ENCODE measurements around the gene ADAM22. TPM values are rescaled to one million over a fixed set of nuclear protein-coding genes. Genes with fewer than 3 reads are reported as not detected.
"Not testable (repeated sequence)": the region's sequence is repeated elsewhere in the genome, so short reads cannot be mapped to it uniquely, and the experiment has no call there.

ADAM22 gene, protein sequence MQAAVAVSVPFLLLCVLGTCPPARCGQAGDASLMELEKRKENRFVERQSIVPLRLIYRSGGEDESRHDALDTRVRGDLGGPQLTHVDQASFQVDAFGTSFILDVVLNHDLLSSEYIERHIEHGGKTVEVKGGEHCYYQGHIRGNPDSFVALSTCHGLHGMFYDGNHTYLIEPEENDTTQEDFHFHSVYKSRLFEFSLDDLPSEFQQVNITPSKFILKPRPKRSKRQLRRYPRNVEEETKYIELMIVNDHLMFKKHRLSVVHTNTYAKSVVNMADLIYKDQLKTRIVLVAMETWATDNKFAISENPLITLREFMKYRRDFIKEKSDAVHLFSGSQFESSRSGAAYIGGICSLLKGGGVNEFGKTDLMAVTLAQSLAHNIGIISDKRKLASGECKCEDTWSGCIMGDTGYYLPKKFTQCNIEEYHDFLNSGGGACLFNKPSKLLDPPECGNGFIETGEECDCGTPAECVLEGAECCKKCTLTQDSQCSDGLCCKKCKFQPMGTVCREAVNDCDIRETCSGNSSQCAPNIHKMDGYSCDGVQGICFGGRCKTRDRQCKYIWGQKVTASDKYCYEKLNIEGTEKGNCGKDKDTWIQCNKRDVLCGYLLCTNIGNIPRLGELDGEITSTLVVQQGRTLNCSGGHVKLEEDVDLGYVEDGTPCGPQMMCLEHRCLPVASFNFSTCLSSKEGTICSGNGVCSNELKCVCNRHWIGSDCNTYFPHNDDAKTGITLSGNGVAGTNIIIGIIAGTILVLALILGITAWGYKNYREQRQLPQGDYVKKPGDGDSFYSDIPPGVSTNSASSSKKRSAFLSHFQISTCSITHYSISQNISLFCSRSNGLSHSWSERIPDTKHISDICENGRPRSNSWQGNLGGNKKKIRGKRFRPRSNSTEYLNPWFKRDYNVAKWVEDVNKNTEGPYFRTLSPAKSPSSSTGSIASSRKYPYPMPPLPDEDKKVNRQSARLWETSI
- 2.1 and 4.8 TPM in 2 replicates for total RNA-seq (2014; rRNA removed; shearing (Covaris generic))

DNA sequence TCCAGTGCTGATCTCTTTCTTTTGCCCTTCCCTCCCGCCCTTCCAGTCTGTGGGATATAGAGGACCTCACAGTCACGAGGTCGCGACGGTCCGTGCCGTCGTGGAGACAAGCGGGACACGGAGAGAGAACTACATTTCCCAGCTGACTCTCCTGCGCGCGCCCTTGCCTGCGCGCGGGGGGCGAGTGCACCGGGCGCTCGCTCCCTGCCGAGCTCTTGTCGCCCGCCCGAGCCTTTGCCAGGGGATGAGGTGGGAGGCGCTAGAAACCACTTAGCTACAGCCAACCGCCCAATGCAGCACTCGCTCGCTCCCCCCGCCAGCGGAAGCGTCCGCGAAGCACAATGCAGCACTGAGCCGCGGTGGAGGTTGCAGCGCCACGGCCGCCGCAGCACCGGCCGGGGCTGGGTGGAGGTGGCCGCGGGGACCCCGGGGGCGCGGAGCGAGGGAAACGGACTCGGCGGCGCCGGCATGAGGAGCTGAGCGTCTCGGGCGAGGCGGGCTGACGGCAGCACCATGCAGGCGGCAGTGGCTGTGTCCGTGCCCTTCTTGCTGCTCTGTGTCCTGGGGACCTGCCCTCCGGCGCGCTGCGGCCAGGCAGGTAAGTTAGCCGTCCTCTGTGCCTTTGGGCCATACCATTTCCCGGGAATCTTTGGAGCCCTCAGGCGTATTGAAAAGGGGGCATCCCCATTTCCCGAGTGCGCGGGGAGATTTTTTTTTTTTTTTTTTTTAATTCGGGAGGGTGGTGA, at the start of gene ADAM22:
ADAM22 (plus strand) TSS at position 299 of the 746 bp plus-strand sequence; CDS start at position 514, 215 bp downstream.
- Histone ChIP-seq H3K27me3 (ENCODE audit: control insufficient read depth, insufficient read depth, low read length) (peaks cover 14% of the 10 kb centered on the region), H3K36me3 (replicated peaks; ENCODE audit: control insufficient read depth, insufficient read depth, low read length) (no peaks in the 10 kb centered on the region)

DNA sequence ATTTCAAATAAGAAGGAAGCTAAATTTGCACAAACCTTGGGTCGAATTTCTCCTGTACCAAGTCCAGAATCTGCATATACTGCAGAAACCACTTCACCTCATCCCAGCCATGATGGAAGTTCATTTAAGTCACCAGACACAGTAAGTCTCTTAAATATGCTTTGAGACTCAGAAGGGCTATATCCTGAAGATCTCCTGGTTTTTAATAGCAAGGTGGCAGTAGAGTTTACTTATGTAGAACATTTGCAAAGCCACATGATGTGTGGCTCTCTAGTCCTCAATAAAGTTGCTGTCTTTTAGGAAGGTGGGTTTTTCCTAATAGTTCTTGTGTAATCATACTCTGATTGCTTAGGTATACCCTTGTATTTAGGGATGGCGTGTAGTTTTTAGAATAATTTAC, 49.0 kb upstream of the ADAM22 start:
- Histone ChIP-seq H3K27me3 (ENCODE audit: control insufficient read depth, insufficient read depth, low read length) (no peaks in the 10 kb centered on the region), H3K4me3 (ENCODE audit: insufficient read depth, low read depth, low read length) (no peak overlapping the region), H3K36me3 (replicated peaks; ENCODE audit: control insufficient read depth, insufficient read depth, low read length) (peaks cover 8% of the 10 kb centered on the region)
- no peak for DNase-seq

More for the DNA sequence above, at the start of gene ADAM22:
- DNase-seq: peak; percentile 89
- H3K4me3 ChIP-seq (ENCODE audit: insufficient read depth, low read depth, low read length): peak within 1 kb of the TSS; percentile 86

DNA sequence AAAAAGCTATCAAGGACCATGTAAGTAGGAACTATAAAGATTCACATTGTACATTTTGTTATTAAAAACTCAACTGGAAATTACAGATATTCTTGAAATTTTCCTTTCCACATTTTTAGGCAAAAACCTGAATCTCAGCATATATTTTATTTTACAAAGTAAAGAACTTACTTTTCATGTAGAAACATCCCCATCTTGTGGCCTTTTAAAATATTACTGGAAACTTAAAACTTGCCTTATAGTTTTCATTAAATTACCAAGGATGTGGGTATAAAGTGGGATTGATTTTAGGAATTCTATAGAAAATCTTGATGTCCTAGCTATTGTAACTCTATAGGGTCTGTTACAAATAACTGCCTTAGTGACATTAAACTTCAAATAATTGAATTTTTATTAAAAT, 47.2 kb upstream of the ADAM22 start:
- Histone ChIP-seq H3K36me3 (replicated peaks; ENCODE audit: control insufficient read depth, insufficient read depth, low read length) (peaks cover 8% of the 10 kb centered on the region), H3K27me3 (ENCODE audit: control insufficient read depth, insufficient read depth, low read length) (no peaks in the 10 kb centered on the region), H3K4me3 (ENCODE audit: insufficient read depth, low read depth, low read length) (no peak overlapping the region)
- DNase-seq: no peak

DNA sequence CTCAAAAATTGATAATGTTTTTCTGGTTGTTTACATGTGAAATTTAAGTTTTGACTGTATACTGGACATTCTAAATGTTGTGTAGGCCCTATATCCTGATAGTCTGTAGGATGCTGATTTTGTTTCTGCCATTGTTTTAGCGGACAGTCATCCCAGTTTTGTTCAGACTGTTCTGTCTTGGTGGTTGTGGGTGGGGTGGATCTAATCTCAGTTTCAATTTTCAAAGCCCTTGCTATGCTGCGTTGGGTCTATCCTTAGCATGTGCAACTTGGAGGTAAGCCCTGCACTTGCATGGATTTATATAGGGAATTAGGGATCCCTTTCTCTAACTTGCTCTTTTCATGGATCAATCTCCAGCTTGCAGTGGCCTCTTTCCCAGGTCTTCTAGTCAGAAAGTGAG, 38.7 kb upstream of the ADAM22 start:
- peaks cover 4% of the 10 kb centered on the region for H3K36me3 ChIP-seq (replicated peaks; ENCODE audit: control insufficient read depth, insufficient read depth, low read length)
- H3K27me3 ChIP-seq (ENCODE audit: control insufficient read depth, insufficient read depth, low read length): no peaks in the 10 kb centered on the region
- H3K4me3 ChIP-seq (ENCODE audit: insufficient read depth, low read depth, low read length): no peak overlapping the region
- DNase-seq: no peak

DNA sequence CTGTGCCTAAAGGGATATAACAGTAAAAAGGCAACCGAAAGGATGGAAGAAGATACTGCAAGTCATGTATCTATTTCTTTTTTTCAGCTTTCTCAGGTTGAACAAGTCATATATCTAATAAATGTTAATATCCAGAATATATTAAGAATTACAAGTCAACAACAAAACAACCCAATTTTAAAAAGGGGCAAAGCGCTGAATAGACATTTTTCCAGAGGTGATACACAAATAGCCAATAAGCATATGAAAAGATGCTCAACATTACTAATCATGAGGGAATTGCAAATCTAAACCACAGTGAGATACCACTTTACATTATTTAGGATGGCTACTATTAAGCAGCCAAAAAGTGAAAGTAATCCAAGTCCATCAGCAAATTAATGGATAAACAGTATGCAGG, 34.8 kb upstream of the ADAM22 start:
- H3K4me3 ChIP-seq (ENCODE audit: insufficient read depth, low read depth, low read length): no peak overlapping the region
- no peaks in the 10 kb centered on the region for H3K27me3 ChIP-seq (ENCODE audit: control insufficient read depth, insufficient read depth, low read length)
- peaks cover 7% of the 10 kb centered on the region for H3K36me3 ChIP-seq (replicated peaks; ENCODE audit: control insufficient read depth, insufficient read depth, low read length)
- DNase-seq: no peak

DNA sequence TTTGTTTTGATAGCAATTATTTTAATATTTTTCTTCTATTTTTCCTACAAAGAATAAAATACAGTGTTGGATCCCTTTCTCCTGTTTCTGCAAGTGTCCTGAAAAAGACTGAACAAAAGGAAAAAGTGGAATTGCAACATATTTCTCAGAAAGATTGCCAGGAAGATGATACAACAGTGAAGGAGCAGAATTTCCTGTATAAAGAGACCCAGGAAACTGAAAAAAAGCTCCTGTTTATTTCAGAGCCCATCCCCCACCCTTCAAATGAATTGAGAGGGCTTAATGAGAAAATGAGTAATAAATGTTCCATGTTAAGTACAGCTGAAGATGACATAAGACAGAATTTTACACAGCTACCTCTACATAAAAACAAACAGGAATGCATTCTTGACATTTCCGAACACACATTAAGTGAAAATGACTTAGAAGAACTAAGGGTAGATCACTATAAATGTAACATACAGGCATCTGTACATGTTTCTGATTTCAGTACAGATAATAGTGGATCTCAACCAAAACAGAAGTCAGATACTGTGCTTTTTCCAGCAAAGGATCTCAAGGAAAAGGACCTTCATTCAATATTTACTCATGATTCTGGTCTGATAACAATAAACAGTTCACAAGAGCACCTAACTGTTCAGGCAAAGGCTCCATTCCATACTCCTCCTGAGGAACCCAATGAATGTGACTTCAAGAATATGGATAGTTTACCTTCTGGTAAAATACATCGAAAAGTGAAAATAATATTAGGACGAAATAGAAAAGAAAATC, 26.7 kb upstream of the ADAM22 start:
- H3K4me3 ChIP-seq (ENCODE audit: insufficient read depth, low read depth, low read length); H3K36me3 ChIP-seq (replicated peaks; ENCODE audit: control insufficient read depth, insufficient read depth, low read length); H3K27me3 ChIP-seq (ENCODE audit: control insufficient read depth, insufficient read depth, low read length); DNase-seq: not testable (repeated sequence)

DNA sequence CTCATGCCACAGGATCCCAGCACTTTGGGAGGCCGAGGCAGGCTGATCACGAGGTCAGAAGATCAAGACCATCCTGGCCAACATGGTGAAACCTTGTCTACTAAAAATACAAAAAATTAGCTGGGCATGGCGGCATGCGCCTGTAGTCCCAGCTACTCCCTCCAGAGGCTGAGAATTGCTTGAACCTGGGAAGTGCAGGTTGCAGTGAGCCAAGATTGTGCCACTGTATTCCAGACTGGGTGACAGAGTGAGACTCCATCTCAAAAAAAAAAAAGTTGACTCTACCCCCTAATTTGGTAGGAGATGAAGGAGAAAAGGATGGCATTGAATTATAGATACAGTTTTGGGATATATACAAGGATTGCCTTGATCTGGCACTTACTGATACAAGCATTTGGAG, 25.2 kb upstream of the ADAM22 start:
- DNase-seq; H3K27me3 ChIP-seq (ENCODE audit: control insufficient read depth, insufficient read depth, low read length); H3K4me3 ChIP-seq (ENCODE audit: insufficient read depth, low read depth, low read length); H3K36me3 ChIP-seq (replicated peaks; ENCODE audit: control insufficient read depth, insufficient read depth, low read length): not testable (repeated sequence)

DNA sequence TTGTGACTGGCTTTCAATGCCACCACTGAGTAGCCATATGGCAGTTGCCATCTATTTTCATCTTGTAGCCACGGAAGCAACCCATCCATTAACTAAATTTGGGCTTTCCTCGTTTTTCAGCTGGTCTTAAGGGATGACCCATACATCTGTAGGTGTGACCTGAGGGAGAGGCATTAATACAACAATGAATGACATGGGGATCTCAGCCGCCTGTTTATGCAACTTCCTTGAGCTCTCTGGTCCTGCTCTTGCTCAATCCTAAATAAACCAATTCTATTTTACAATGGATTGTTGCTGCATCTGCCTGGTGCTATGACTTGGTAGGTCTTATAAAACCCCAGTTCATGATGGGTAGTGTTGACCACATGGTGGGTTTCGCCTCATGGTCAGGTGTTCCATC, 21.9 kb upstream of the ADAM22 start:
- Histone ChIP-seq H3K4me3 (ENCODE audit: insufficient read depth, low read depth, low read length) (no peak overlapping the region), H3K36me3 (replicated peaks; ENCODE audit: control insufficient read depth, insufficient read depth, low read length) (no peaks in the 10 kb centered on the region; the same call in 1 of the 2 replicates), H3K27me3 (ENCODE audit: control insufficient read depth, insufficient read depth, low read length) (no peaks in the 10 kb centered on the region)
- DNase-seq: no peak

DNA sequence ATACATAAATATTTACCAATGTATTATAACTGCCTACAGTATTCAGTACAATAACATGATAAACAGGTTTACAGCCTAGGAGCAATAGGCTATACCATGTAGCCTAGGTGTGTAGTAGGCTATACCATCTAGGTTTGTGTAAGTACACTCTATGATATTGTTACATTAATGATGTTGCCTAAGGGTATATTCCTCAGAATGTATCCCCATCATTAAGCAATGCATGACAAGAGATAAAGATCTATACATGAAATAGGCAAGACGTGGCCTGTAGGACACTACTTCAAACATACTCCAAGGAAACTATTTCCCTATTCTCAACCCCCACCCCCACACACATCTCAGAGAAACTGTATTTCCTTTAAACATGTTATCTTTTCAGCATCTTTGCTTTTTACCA, 15.3 kb upstream of the ADAM22 start:
- no peak for DNase-seq
- Histone ChIP-seq H3K36me3 (replicated peaks; ENCODE audit: control insufficient read depth, insufficient read depth, low read length) (no peaks in the 10 kb centered on the region), H3K4me3 (ENCODE audit: insufficient read depth, low read depth, low read length) (no peak overlapping the region), H3K27me3 (ENCODE audit: control insufficient read depth, insufficient read depth, low read length) (no peaks in the 10 kb centered on the region)

DNA sequence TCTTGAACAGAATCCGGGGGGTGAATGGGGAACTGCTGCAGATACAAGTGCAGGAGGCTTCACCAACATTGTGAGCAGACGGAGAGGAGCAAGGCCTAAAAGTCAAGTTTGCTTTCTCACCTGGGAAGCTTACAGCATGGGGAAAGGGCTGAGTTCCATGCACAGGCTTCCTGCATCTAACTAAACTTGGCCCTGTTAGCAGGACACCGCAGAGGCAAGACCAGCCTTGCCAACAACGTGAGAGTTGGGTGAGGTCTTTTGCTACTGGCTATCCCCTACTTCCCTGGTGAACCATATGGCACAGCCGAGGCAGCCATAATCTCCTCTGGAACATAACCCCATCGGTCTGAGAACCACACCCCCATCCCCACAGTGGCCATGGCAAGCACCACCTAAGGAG, 14.2 kb upstream of the ADAM22 start:
- no peak overlapping the region for H3K4me3 ChIP-seq (ENCODE audit: insufficient read depth, low read depth, low read length)
- no peak for DNase-seq
- H3K27me3 ChIP-seq (ENCODE audit: control insufficient read depth, insufficient read depth, low read length): no peaks in the 10 kb centered on the region
- no peaks in the 10 kb centered on the region for H3K36me3 ChIP-seq (replicated peaks; ENCODE audit: control insufficient read depth, insufficient read depth, low read length)

DNA sequence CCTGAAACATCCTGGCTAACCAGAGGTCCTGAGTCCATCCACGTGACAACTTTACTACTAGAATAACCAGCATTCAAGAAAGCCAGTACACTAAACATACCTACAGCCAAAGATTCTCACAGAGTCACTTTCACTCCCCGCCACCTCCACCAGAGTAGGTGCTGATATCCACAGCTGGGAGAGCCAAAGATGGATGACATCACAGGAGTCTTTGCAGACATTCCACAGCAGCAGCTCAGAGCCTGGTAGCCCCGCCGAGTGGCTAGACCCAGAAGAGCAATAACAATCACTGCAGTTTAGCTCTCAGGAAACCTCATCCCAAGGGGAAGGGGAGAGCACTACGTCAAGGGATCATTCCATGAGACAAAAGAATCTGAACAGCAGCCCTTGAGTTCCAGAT, 13.5 kb upstream of the ADAM22 start:
- no peaks in the 10 kb centered on the region for H3K27me3 ChIP-seq (ENCODE audit: control insufficient read depth, insufficient read depth, low read length)
- DNase-seq: no peak
- no peaks in the 10 kb centered on the region for H3K36me3 ChIP-seq (replicated peaks; ENCODE audit: control insufficient read depth, insufficient read depth, low read length)
- H3K4me3 ChIP-seq (ENCODE audit: insufficient read depth, low read depth, low read length): no peak overlapping the region

DNA sequence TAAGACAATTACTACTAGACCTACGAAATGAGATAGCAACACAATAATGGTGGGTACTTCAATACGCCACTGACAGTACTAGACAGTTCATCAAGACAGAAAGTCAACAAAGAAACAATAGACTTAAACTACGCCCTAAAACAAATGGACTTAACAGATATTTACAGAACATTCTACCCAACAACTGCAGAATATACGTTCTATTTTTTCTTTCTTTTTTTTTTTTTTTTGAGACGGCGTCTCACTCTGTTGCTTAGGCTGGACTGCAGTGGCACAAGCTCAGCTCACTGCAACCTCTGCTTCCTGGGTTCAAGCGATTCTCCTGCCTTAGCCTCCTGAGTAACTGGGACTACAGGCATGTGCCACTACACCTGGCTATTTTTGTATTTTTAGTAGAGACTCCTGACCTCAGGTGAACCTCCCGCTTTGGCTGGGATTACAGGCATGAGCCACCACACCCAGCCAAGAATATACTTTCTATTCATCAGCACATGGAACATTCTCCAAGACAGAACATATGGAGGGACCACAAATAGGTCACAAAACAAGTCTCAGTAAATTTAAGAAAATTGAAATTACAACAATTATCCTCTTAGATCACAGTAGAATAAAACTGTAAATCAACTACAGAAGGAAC, 11.2 kb upstream of the ADAM22 start:
- H3K4me3 ChIP-seq (ENCODE audit: insufficient read depth, low read depth, low read length); DNase-seq; H3K36me3 ChIP-seq (replicated peaks; ENCODE audit: control insufficient read depth, insufficient read depth, low read length); H3K27me3 ChIP-seq (ENCODE audit: control insufficient read depth, insufficient read depth, low read length): not testable (repeated sequence)

DNA sequence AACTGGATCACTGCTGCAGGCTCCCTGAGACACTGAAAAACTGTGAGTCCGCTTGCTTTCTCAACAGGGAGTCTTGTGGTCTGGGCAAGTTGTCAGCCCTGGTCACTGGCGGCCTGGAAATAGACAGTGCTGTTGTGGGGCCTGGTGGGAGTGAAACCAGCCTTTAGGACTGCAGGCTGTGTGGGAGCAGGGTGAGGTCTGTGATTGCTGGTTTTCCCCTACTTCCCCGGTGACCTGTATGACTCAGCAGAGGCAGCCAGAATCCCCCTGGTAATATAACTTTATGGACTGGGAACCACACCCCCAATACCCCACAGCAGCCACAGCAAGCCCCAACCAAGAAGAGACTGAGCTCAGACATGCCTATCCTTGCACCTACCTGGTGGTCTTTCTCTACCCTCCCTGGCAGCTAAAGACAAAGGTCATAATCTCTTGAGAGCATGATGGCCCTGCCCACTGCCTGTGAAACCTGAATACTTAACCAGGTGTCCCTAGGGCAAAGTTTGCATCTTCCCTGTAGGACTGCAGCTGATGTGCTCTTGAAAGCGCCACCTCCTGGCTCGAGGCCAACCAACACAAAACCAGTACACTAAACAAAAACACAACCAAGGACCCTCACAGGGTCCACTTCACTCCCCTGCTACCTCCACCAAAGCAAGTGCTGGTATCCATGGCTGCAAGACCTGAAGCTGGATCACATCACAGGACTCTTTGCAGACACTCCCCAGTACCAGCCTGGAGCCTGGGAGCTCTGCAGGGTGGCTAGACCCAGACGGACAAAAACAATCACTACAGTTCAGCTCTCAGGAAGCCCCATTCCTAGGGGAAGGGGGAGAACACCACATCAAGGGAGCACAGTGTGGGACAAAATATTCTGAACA, 7.2 kb upstream of the ADAM22 start:
- Histone ChIP-seq H3K36me3 (replicated peaks; ENCODE audit: control insufficient read depth, insufficient read depth, low read length) (no peaks in the 10 kb centered on the region), H3K4me3 (ENCODE audit: insufficient read depth, low read depth, low read length) (no peak overlapping the region), H3K27me3 (ENCODE audit: control insufficient read depth, insufficient read depth, low read length) (no peaks in the 10 kb centered on the region)
- DNase-seq: peak; percentile 21

Data from H7 (cell line).